Activated gamma-delta T cell treated with Interleukin-2 at 50 U/mL for 16 hours (primary cell): ENCODE data around the gene GPR25.

Source experiments
- DNase-seq: peaks from one replicate; pipeline ENCODE4 v3.0.0-alpha.2; 2020

GPR25 gene

GRCh38 chr1:200873671-200874397, 1.1 kb downstream of the GPR25 start:
- DNase-seq, result no peak

GRCh38 chr1:200874694-200875093, 1.9 kb downstream of the GPR25 start:
- no peak for DNase-seq

- no peak for DNase-seq
Observed at GRCh38 chr1:200875416-200875815, 2.6 kb downstream of the GPR25 start.

GRCh38 chr1:200877010-200877409, 4.2 kb downstream of the GPR25 start:
- DNase-seq, result no peak

GRCh38 chr1:200877839-200878551, 5.2 kb downstream of the GPR25 start:
- peak; percentile 31 for DNase-seq

GRCh38 chr1:200880212-200880611, 7.4 kb downstream of the GPR25 start:
- DNase-seq, result no peak

GRCh38 chr1:200883118-200883517, 10.3 kb downstream of the GPR25 start:
- no peak for DNase-seq

- DNase-seq, result no peak
Observed at GRCh38 chr1:200885623-200886402, 13.0 kb downstream of the GPR25 start.

GRCh38 chr1:200886594-200886993, 13.8 kb downstream of the GPR25 start:
- DNase-seq, result no peak

GRCh38 chr1:200887036-200887435, 14.3 kb downstream of the GPR25 start:
- DNase-seq, result no peak

- DNase-seq, result no peak
Observed at GRCh38 chr1:200887772-200888348, 15.1 kb downstream of the GPR25 start.

- peak; percentile 66 for DNase-seq
Observed at GRCh38 chr1:200888349-200888838, 15.6 kb downstream of the GPR25 start.

- no peak for DNase-seq
Observed at GRCh38 chr1:200889571-200889970, 16.8 kb downstream of the GPR25 start.

- no peak for DNase-seq
Observed at GRCh38 chr1:200890027-200890426, 17.2 kb downstream of the GPR25 start.

- DNase-seq, result no peak
Observed at GRCh38 chr1:200890818-200891773, 18.3 kb downstream of the GPR25 start.

GRCh38 chr1:200891774-200892157, 19.0 kb downstream of the GPR25 start:
- DNase-seq, result no peak

- DNase-seq, result no peak
Observed at GRCh38 chr1:200892546-200892945, 19.8 kb downstream of the GPR25 start.

GRCh38 chr1:200892958-200893357, 20.2 kb downstream of the GPR25 start:
- DNase-seq, result no peak

- DNase-seq, result no peak
Observed at GRCh38 chr1:200893411-200893901, 20.7 kb downstream of the GPR25 start.

GRCh38 chr1:200894712-200895442, 22.1 kb downstream of the GPR25 start, which contains the start of gene INAVA:
Gene INAVA, plus strand, starts transcription at chr1:200894900. Its CDS starts 3,501 bp downstream, at chr1:200898401.
- no peak for DNase-seq

- DNase-seq, result no peak
Observed at GRCh38 chr1:200895443-200895789, 22.6 kb downstream of the GPR25 start.
